Measurements from ENCODE around the gene MB.

DNA sequence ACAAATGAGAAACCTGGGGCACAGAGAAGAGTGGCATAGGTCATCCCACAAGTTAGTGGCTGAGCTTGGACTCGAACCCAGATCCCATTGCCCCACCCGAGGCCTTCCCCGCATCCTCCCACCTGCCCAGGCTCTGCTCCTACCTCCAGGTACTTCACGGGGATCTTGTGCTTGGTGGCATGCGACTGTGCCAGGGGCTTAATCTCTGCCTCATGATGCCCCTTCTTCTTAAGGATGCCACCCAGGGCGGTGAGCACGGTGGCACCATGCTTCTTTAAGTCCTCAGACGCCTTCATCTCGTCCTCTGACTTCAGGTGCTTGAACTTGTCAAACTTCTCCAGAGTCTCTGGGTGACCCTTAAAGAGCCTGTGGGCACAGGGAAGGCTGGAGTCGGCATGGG is 6.4 kb downstream of the MB start:
- no peak for TF ChIP-seq GATA2 (IDR thresholded peaks at IDR 0.05; ENCODE audit: low read depth, low read length)
- no peak for TF ChIP-seq GATA3 (IDR thresholded peaks at IDR 0.05; ENCODE audit: low read depth, low read length)

Measured in SH-SY5Y (cell line).